Neutrophil (primary cell): ENCODE data around the gene RFTN1.

Source experiments
- H3K27ac ChIP-seq: fragments of 200-600 bp; sonication (generic); 2 replicates; pipeline ENCODE4 v1.5.1; 2016; ENCODE audit warnings: mild to moderate bottlenecking, moderate library complexity
- H3K27me3 ChIP-seq: fragments of 200-600 bp; sonication (generic); 2 replicates; pipeline ENCODE4 v1.6.0; 2016; ENCODE audit warnings: mild to moderate bottlenecking
- H3K36me3 ChIP-seq: fragments of 200-600 bp; sonication (generic); 2 replicates; pipeline ENCODE4 v1.5.1; 2017
- H3K4me1 ChIP-seq, 2 experiments: fragments of 200-600 bp in 1 of 2; sonication (generic) in 1 of 2; 1 replicate in 1 of 2; 2 replicates in 1 of 2; pipeline versions ENCODE4 v1.5.1 to v1.6.1; 2013 to 2016; ENCODE audit warnings: low read depth in 1 of 2, low read length in 1 of 2, mild to moderate bottlenecking in 1 of 2, moderate library complexity in 1 of 2; ENCODE audit not compliant: control insufficient read depth in 1 of 2, insufficient read depth in 1 of 2
- H3K4me3 ChIP-seq, 2 experiments: fragments of 200-600 bp in 1 of 2; sonication (generic) in 1 of 2; 1 replicate in 1 of 2; 2 replicates in 1 of 2; pipeline ENCODE4 v1.5.1; 2013 to 2016; ENCODE audit warnings: low read depth in 1 of 2, low read length in 1 of 2, mild to moderate bottlenecking in 1 of 2, moderate library complexity in 1 of 2
- H3K9me3 ChIP-seq: fragments of 200-600 bp; sonication (generic); 2 replicates; pipeline ENCODE4 v1.5.1; 2016
- TF ChIP-seq, protein P1 (sequence below): fragments of 200-600 bp; sonication (generic); IDR thresholded peaks from 2 replicates; pipeline ENCODE4 v1.5.1; 2016; ENCODE audit warnings: antibody characterized with exemption

The RFTN1 gene

GRCh38 chr3:16364323-16364722, 149.2 kb downstream of the RFTN1 start:
- TF ChIP-seq, protein P1, sequence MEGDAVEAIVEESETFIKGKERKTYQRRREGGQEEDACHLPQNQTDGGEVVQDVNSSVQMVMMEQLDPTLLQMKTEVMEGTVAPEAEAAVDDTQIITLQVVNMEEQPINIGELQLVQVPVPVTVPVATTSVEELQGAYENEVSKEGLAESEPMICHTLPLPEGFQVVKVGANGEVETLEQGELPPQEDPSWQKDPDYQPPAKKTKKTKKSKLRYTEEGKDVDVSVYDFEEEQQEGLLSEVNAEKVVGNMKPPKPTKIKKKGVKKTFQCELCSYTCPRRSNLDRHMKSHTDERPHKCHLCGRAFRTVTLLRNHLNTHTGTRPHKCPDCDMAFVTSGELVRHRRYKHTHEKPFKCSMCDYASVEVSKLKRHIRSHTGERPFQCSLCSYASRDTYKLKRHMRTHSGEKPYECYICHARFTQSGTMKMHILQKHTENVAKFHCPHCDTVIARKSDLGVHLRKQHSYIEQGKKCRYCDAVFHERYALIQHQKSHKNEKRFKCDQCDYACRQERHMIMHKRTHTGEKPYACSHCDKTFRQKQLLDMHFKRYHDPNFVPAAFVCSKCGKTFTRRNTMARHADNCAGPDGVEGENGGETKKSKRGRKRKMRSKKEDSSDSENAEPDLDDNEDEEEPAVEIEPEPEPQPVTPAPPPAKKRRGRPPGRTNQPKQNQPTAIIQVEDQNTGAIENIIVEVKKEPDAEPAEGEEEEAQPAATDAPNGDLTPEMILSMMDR = no peak
- Histone ChIP-seq H3K27me3 (no peaks in the 10 kb centered on the region), H3K4me3 (no peak overlapping the region), H3K27ac (no peak overlapping the region), H3K36me3 (no peaks in the 10 kb centered on the region), H3K9me3 (no peaks in the 10 kb centered on the region), H3K4me1 (no peaks in the 10 kb centered on the region)

DNA sequence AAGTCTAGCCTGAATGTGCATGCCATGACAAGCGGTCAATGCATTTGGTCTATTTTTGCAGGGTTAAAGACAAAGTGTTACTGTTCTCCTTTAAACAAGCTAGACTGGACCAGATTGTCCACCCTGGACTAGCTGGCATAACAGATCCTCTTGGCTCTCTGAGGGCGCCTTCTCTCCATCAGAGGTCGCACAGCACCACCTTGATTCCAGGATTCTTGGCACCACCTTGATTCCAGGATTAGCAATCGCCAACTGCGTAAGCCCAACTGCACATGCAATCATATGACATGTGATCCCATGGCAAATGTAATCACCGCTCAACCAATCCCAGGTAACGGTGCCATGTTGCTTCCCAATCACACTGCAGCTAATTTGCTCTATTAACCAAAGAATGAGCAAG, 149.9 kb downstream of the RFTN1 start:
- Histone ChIP-seq H3K27me3 (no peaks in the 10 kb centered on the region), H3K4me3 (no peak overlapping the region), H3K4me1 (no peaks in the 10 kb centered on the region), H3K9me3 (no peaks in the 10 kb centered on the region), H3K27ac (no peak overlapping the region), H3K36me3 (no peaks in the 10 kb centered on the region)
- TF ChIP-seq, protein P1 = no peak

- TF ChIP-seq, protein P1 = no peak
- no peak overlapping the region for H3K27ac ChIP-seq
- no peaks in the 10 kb centered on the region for H3K9me3 ChIP-seq
- H3K27me3 ChIP-seq = no peaks in the 10 kb centered on the region
- no peak overlapping the region for H3K4me3 ChIP-seq
- no peaks in the 10 kb centered on the region for H3K36me3 ChIP-seq
- no peaks in the 10 kb centered on the region for H3K4me1 ChIP-seq
These were observed 150.7 kb downstream of the RFTN1 start for GRCh38 chr3:16362770-16363169.

DNA sequence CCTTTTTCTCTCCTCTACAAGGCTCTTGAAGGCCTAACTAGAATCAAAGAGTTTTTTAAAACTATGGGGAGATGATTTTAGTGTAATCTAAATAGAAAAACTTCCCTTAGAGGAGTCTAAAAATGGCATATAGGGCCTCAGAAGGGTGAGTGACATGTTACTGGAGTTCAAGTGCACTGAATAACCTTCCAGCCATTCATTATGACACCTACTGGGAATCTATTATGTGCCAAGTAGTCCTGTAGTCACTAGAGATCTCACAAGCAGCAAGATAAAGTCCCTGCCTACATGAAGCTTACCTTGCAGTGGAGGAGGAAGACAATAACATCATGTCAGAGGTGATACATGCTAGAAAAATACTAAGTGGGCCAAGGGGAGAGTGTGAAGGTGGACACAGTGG, 152.4 kb downstream of the RFTN1 start:
- H3K27ac ChIP-seq = no peak overlapping the region
- H3K4me3 ChIP-seq = no peak overlapping the region
- TF ChIP-seq, protein P1 = no peak
- no peaks in the 10 kb centered on the region for H3K9me3 ChIP-seq
- no peaks in the 10 kb centered on the region for H3K4me1 ChIP-seq
- no peaks in the 10 kb centered on the region for H3K27me3 ChIP-seq
- H3K36me3 ChIP-seq = no peaks in the 10 kb centered on the region

DNA sequence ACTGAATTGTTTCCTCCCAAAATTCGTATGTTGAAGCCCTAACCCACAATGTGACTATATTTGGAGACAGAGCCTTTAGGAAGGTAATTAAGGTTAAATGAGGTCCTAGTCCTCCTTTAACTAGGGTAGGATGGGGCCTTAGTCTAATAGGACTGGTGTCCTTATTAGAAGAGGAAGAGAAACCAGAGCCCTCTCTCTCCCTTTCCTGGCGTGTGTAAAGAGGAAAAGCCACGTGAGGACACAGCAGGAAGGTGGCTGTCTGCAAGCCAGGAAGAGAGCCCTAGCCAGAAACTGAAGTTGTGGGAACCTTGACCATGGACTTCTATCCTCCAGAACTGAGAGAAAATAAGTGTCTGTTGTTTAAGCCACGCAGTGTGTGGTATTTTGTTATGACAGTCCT, 154.2 kb downstream of the RFTN1 start:
- H3K4me1 ChIP-seq = no peaks in the 10 kb centered on the region
- no peak overlapping the region for H3K27ac ChIP-seq
- H3K27me3 ChIP-seq = no peaks in the 10 kb centered on the region
- no peaks in the 10 kb centered on the region for H3K36me3 ChIP-seq
- H3K9me3 ChIP-seq = no peaks in the 10 kb centered on the region
- TF ChIP-seq, protein P1 = no peak
- H3K4me3 ChIP-seq = no peak overlapping the region

- Histone ChIP-seq H3K4me1 (no peaks in the 10 kb centered on the region), H3K27me3 (no peaks in the 10 kb centered on the region), H3K4me3 (no peak overlapping the region), H3K27ac (no peak overlapping the region), H3K36me3 (no peaks in the 10 kb centered on the region), H3K9me3 (no peaks in the 10 kb centered on the region)
- TF ChIP-seq, protein P1 = no peak
These were observed 155.2 kb downstream of the RFTN1 start for GRCh38 chr3:16358336-16358735.
